CD14-positive monocyte (primary cell): ENCODE results near the gene FAM168A. TPM values are rescaled to one million over a fixed set of nuclear protein-coding genes. Genes with fewer than 3 reads are reported as not detected.

Experiments used
- DNase-seq, 3 donors: peaks; one replicate each; pipeline ENCODE4 v3.0.0-alpha.2; 2011 to 2022
- H2AFZ ChIP-seq: 2 replicates; pipeline ENCODE4 v1.6.0; 2012; ENCODE audit warnings: mild to moderate bottlenecking, low read depth, low read length, inconsistent platforms; ENCODE audit not compliant: insufficient read depth, poor library complexity, severe bottlenecking
- H3K27ac ChIP-seq, 2 donors: 1 replicate in 1 of 2; 2 replicates in 1 of 2; pipeline ENCODE4 v1.5.1; 2012 to 2013; ENCODE audit warnings: low read length in 2 of 2, control low read depth in 1 of 2, inconsistent platforms in 1 of 2, low read depth in 1 of 2, mild to moderate bottlenecking in 1 of 2
- H3K27me3 ChIP-seq, 2 donors: one replicate each; pipeline versions ENCODE4 v1.6.0 to v1.6.1; 2011 to 2013; ENCODE audit warnings: low read length in 2 of 2; ENCODE audit not compliant: control insufficient read depth in 2 of 2, insufficient read depth in 2 of 2
- H3K36me3 ChIP-seq, 2 donors: replicated peaks in 1 of 2; 1 replicate in 1 of 2; 2 replicates in 1 of 2; pipeline versions ENCODE4 v1.5.1 to v1.6.1; 2012 to 2013; ENCODE audit warnings: low read length in 2 of 2, control low read depth in 1 of 2, inconsistent platforms in 1 of 2, mild to moderate bottlenecking in 1 of 2; ENCODE audit not compliant: insufficient read depth in 2 of 2, control insufficient read depth in 1 of 2
- H3K4me1 ChIP-seq, 2 donors: 1 replicate in 1 of 2; 2 replicates in 1 of 2; pipeline versions ENCODE4 v1.5.1 to v1.6.1; 2012 to 2013; ENCODE audit warnings: low read length in 2 of 2, control low read depth in 1 of 2, inconsistent platforms in 1 of 2, mild to moderate bottlenecking in 1 of 2, moderate library complexity in 1 of 2; ENCODE audit not compliant: insufficient read depth in 2 of 2, control insufficient read depth in 1 of 2
- H3K4me2 ChIP-seq: replicated peaks from 2 replicates; pipeline ENCODE3; 2012; ENCODE audit warnings: low read length, moderate library complexity, mild to moderate bottlenecking; ENCODE audit not compliant: poor library complexity, severe bottlenecking; ENCODE audit errors: extremely low read depth
- H3K4me3 ChIP-seq, 3 experiments: fragments of 200-600 bp in 1 of 3; sonication (generic) in 1 of 3; replicated peaks in 1 of 3; 1 replicate in 2 of 3; 2 replicates in 1 of 3; pipeline ENCODE4 v1.5.1; 2011 to 2013; ENCODE audit warnings: low read length in 3 of 3, mild to moderate bottlenecking in 3 of 3, control low read depth in 2 of 3, low read depth in 2 of 3, inconsistent platforms in 1 of 3, moderate library complexity in 1 of 3
- H3K79me2 ChIP-seq: 2 replicates; pipeline ENCODE4 v1.6.0; 2012; ENCODE audit warnings: mild to moderate bottlenecking, control low read depth, inconsistent platforms, low read length, moderate library complexity; ENCODE audit not compliant: insufficient read depth
- H3K9ac ChIP-seq: 2 replicates; pipeline ENCODE4 v1.6.0; 2017; ENCODE audit warnings: low read length, mild to moderate bottlenecking; ENCODE audit not compliant: insufficient read depth, poor library complexity, severe bottlenecking
- H3K9me3 ChIP-seq, 2 donors: replicated peaks in 1 of 2; 1 replicate in 1 of 2; 2 replicates in 1 of 2; pipeline versions ENCODE4 v1.5.1 to v1.6.1; 2012 to 2013; ENCODE audit warnings: low read length in 2 of 2, control low read depth in 1 of 2; ENCODE audit not compliant: control insufficient read depth in 1 of 2, insufficient read depth in 1 of 2
- H4K20me1 ChIP-seq: 2 replicates; pipeline ENCODE4 v1.6.0; 2012; ENCODE audit warnings: mild to moderate bottlenecking, low read length, control low read depth, moderate library complexity; ENCODE audit not compliant: insufficient read depth
- H3K27ac Mint-ChIP-seq, 7 donors: one replicate each; pipeline ENCODE4 v1.8.0; 2020; ENCODE audit warnings: mild to moderate bottlenecking in 7 of 7, mixed read lengths in 7 of 7, moderate library complexity in 6 of 7, inconsistent platforms in 2 of 7
- H3K27me3 Mint-ChIP-seq, 3 donors: one replicate each; pipeline ENCODE4 v1.8.0; 2021 to 2022; ENCODE audit warnings: low read depth in 3 of 3, mild to moderate bottlenecking in 3 of 3, mixed read lengths in 3 of 3, moderate library complexity in 3 of 3, inconsistent platforms in 1 of 3
- H3K36me3 Mint-ChIP-seq, 2 donors: one replicate each; pipeline ENCODE4 v1.8.0; 2020; ENCODE audit warnings: mixed read lengths in 2 of 2, inconsistent platforms in 1 of 2, mild to moderate bottlenecking in 1 of 2
- H3K4me1 Mint-ChIP-seq: one replicate; pipeline ENCODE4 v1.8.0; 2020; ENCODE audit warnings: mild to moderate bottlenecking, mixed read lengths
- H3K4me3 Mint-ChIP-seq, 2 donors: one replicate each; pipeline ENCODE4 v1.8.0; 2020; ENCODE audit warnings: mild to moderate bottlenecking in 2 of 2, mixed read lengths in 2 of 2, moderate library complexity in 1 of 2
- H3K9me3 Mint-ChIP-seq, 7 donors: one replicate each; pipeline ENCODE4 v1.8.0; 2020 to 2022; ENCODE audit warnings: mixed read lengths in 7 of 7, mild to moderate bottlenecking in 6 of 7, moderate library complexity in 6 of 7, inconsistent platforms in 2 of 7
- WGBS: methylation state at CpG from one replicate; pipeline ENCODE4 v1.1.5; 2013; ENCODE audit warnings: missing lambda C conversion rate; ENCODE audit not compliant: insufficient coverage; 5-methylcytosine and 5-hydroxymethylcytosine counted together
- intact Hi-C, 2 donors: fragments of 100-400 bp; cut with micrococcal nuclease; formaldehyde crosslinking; loops; one replicate each; pipeline versions ENCODE4 v1.15.0 to v1.15.1; 2023
- polyA plus RNA-seq, 3 donors: library from polyadenylated mRNA; depleted of rRNA in 1 of 3; unstranded in 2 of 3; stranded (reverse) in 1 of 3; fragments of 300-500 nt in 2 of 3; fragments of >200 nt in 1 of 3; fragmentation: Illumina TruSeq in 2 of 3; gene quantifications; 1 replicate in 2 of 3; 2 replicates in 1 of 3; pipeline ENCODE4 v1.2.3, GENCODE V29; 2012 to 2021
- TF ChIP-seq, protein P1 (sequence below): fragments of 200-600 bp; IDR thresholded peaks from one replicate; pipeline ENCODE4 v1.8.0; 2022; ENCODE audit warnings: antibody characterized with exemption, mild to moderate bottlenecking

The FAM168A gene
- polyA plus RNA-seq, 3 donors, result 1.4 to 13.3 (median 2.1) TPM

- intact Hi-C loops, result no loop called here
- Histone ChIP-seq H3K27me3 (no peaks in the 10 kb centered on the region), H3K4me3 (peak overlapping the region in 2 of 3 experiments; percentile 6 to 95), H3K9me3 (no peaks in the 10 kb centered on the region), H3K36me3 (peaks cover 2 to 24% of the 10 kb centered on the region in 2 donors), H3K79me2 (peaks cover 99% of the 10 kb centered on the region), H3K4me2 (peak overlapping the region; percentile 83), H3K9ac (peak overlapping the region; percentile 54), H4K20me1 (peaks cover 99% of the 10 kb centered on the region), H3K27ac (peak overlapping the region; percentile 84 to 98), H3K4me1 (peaks cover 94 to 95% of the 10 kb centered on the region in 2 donors), H2AFZ (no peak overlapping the region)
- TF ChIP-seq, protein P1, sequence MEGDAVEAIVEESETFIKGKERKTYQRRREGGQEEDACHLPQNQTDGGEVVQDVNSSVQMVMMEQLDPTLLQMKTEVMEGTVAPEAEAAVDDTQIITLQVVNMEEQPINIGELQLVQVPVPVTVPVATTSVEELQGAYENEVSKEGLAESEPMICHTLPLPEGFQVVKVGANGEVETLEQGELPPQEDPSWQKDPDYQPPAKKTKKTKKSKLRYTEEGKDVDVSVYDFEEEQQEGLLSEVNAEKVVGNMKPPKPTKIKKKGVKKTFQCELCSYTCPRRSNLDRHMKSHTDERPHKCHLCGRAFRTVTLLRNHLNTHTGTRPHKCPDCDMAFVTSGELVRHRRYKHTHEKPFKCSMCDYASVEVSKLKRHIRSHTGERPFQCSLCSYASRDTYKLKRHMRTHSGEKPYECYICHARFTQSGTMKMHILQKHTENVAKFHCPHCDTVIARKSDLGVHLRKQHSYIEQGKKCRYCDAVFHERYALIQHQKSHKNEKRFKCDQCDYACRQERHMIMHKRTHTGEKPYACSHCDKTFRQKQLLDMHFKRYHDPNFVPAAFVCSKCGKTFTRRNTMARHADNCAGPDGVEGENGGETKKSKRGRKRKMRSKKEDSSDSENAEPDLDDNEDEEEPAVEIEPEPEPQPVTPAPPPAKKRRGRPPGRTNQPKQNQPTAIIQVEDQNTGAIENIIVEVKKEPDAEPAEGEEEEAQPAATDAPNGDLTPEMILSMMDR, result no peak
- H3K4me1 Mint-ChIP-seq, result peaks cover 93% of the 10 kb centered on the region
- DNase-seq, result peak; percentile 61 to 73 (median 73)
- 3% methylated on average over 5 of the region's 6 CpGs for WGBS
- peak overlapping the region; percentile 71 to 98 for H3K4me3 Mint-ChIP-seq
- H3K27me3 Mint-ChIP-seq, result peaks cover 0 to 5% (median 0%) of the 10 kb centered on the region in 3 donors
- peaks cover 49 to 69% of the 10 kb centered on the region in 2 donors for H3K36me3 Mint-ChIP-seq
- no peaks in the 10 kb centered on the region for H3K9me3 Mint-ChIP-seq
- H3K27ac Mint-ChIP-seq, result peak overlapping the region; percentile 91 to 99 (median 98)
Observed at GRCh38 chr11:73381589-73381988, 216.3 kb downstream of the FAM168A start.

GRCh38 chr11:73380897-73381410 is 217.0 kb downstream of the FAM168A start:
- H3K79me2 ChIP-seq, result peaks cover 98% of the 10 kb centered on the region
- WGBS, result 96% methylated on average over 3 of the region's 4 CpGs
- intact Hi-C loops, result no loop called here
- H3K4me1 ChIP-seq, result peaks cover 88 to 90% of the 10 kb centered on the region in 2 donors
- H3K9me3 ChIP-seq, result no peaks in the 10 kb centered on the region
- peak overlapping the region; percentile 71 to 98 for H3K4me3 Mint-ChIP-seq
- peaks cover 97% of the 10 kb centered on the region for H4K20me1 ChIP-seq
- no peak for DNase-seq
- peaks cover 2 to 24% of the 10 kb centered on the region in 2 donors for H3K36me3 ChIP-seq
- TF ChIP-seq, protein P1, result no peak
- H3K4me3 ChIP-seq, result peak overlapping the region in 2 of 3 experiments; percentile 6 to 95
- H2AFZ ChIP-seq, result no peak overlapping the region
- peaks cover 46 to 64% of the 10 kb centered on the region in 2 donors for H3K36me3 Mint-ChIP-seq
- H3K27me3 Mint-ChIP-seq, result peaks cover 0 to 5% (median 0%) of the 10 kb centered on the region in 3 donors
- peak overlapping the region; percentile 54 for H3K9ac ChIP-seq
- no peaks in the 10 kb centered on the region for H3K9me3 Mint-ChIP-seq
- H3K27ac Mint-ChIP-seq, result peak overlapping the region; percentile 91 to 99 (median 98)
- peaks cover 88% of the 10 kb centered on the region for H3K4me1 Mint-ChIP-seq
- peak overlapping the region; percentile 84 to 98 for H3K27ac ChIP-seq
- no peaks in the 10 kb centered on the region for H3K27me3 ChIP-seq
- peak overlapping the region; percentile 83 for H3K4me2 ChIP-seq
